Stimulated activated CD4-positive, alpha-beta T cell treated with anti-CD3 and anti-CD28 coated beads, TNF-alpha, amount 100 ng/mL, for 4 hours (primary cell): ENCODE measurements around the gene CNTNAP2.

Experiments
- DNase-seq, 3 experiments: peaks; one replicate each; pipeline ENCODE4 v3.0.0-alpha.2; 2020; ENCODE audit warnings: low read depth in 3 of 3

CNTNAP2 gene

GRCh38 chr7:147394329-147394728, 1277.7 kb downstream of the CNTNAP2 start:
- no peak for DNase-seq

- no peak for DNase-seq
Measured at GRCh38 chr7:147400221-147400689, 1283.7 kb downstream of the CNTNAP2 start.

- DNase-seq, result no peak
Measured at GRCh38 chr7:147400925-147401324, 1284.3 kb downstream of the CNTNAP2 start.

DNA sequence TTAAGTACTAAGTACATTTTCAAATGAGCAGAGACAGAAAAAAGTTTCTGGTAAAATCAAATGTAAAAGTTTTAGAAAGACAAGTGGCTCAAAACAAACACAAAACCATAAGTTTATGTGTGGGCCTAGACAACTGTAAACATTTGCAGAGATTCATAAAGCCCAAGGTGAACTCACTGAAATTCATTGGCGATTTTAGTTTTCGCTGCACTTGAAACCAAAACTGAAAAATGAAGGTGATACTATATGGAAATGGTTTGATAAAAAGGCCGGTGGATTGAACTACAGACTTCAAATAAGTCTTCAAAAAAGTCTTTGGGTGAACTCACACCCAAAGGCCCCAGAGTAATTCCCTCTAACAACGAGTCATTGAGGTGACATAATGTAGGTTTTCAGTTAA, 1289.0 kb downstream of the CNTNAP2 start:
- DNase-seq, result no peak

DNA sequence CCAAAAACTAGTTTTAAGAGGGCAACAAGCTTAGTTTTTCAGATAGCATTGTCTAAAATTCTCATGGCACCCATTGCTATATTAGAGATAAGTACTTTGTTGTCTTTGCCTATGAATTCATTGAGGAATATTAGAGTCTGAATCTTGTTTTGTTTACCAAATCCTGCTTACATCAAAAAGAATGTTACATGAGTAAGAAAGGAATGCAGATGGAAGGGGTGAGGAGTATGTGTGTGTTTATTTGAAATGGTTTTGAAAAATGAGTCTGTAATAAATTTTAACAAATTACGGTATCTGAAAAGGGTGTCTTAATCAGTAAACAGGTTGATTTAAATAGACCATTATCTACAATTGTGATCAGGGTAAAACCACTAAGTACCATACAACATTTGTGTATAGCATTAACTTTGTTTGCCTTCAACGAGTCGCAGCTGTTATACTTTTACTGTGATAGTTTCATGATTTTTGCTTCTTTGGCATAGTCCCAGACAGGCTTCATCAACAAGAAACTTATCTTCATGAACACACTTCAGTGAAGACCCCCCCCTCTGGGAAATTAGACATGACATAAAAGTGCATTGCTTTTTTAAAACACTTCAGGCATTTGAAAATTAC, 1290.0 kb downstream of the CNTNAP2 start:
- DNase-seq, result no peak

- no peak for DNase-seq
Measured at GRCh38 chr7:147411096-147411495, 1294.5 kb downstream of the CNTNAP2 start.

DNA sequence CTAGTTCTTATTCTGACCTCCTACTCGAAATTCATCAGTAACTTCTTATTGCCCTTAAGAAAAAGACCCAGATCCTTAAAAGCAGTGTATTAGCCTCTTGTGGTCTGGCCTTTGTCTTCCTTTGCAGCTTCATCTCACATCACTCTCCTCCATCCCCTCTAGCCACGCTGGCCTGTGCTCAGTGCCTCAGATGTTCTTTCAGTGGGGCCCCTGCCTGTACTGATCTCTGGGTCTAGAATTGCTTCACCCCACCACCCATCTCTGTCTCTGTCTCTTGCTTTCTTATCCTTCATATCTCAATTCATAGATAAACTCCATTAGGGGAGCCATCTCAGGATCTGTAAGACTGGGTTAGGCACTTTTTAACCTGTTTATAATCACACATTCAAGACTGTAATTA, 1295.5 kb downstream of the CNTNAP2 start:
- no peak for DNase-seq

- DNase-seq, result no peak
Measured at GRCh38 chr7:147412782-147413556, 1296.4 kb downstream of the CNTNAP2 start.

DNA sequence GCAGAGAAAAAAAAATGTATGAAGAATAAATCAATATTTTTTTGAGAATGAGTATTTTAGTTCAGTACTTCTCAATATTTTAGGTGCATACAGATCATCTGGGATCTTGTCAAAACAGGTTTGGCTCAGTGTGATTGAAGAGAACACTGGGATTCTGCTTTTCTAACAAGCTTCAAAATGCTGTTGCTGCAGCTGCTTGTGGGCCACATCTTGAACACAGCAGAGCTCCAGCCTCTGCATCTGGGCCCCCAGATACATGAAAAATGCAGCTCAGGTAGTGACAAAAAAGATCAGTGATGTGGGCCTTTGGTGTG, 1296.9 kb downstream of the CNTNAP2 start:
- no peak for DNase-seq

DNA sequence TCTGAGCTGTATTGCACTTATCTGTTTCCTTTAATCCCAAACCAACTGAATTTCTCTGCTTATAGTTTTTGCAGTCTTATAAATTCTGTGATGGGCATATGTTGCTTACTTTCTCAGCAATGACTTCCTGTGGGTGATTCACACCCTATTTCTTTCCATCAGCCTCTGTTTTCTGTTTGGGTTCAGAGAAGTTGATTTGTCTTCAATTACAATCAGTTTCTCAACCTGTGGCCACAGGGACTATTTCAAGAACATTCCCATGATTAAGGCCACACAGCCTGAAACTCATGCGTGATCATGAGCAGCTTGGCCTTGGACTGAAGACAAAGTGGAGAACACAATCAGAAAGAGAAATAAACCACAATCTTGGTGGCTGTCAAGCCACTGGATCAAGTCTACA, 1299.4 kb downstream of the CNTNAP2 start:
- no peak for DNase-seq

GRCh38 chr7:147418966-147419365, 1302.4 kb downstream of the CNTNAP2 start:
- no peak for DNase-seq

DNA sequence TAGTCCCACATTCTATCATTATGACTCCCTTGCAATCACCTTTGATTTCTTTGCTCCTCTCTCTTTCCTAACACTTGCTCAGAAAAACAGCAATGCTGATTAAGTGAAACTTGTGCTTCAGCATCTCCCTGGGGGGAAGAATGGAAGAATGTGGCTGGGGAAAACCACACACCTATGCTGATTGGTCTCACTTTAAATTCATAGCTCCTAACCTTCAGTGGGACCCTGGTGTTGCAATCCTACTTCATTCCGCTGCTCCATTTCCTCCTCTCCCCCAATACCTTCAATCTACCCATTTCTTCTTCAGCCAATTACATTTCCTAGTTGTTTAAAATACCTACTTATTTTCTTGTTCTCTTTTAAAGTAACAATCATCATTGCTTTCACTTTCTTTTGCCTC, 1307.3 kb downstream of the CNTNAP2 start:
- no peak for DNase-seq

DNA sequence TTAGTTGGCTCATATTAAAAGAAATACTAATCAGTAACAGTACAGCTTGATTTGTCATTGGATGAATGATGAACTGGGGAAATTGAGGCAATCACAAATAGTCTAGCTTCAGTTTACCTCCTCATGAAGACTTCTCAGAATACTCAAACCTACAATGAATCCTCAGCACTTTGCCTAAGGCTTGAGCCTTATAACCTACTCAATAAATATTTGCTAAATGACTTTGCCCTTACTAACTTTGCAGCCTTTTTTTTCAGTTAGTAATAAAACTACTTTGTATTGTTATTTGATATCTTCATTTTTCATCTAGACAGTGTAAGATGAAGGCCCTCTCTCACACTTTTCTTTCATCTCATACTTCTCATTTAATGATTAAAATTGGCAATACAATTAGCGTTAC, 1311.5 kb downstream of the CNTNAP2 start:
- no peak for DNase-seq

- DNase-seq, result no peak
Measured at GRCh38 chr7:147429961-147430360, 1313.4 kb downstream of the CNTNAP2 start.

GRCh38 chr7:147432079-147432478, 1315.5 kb downstream of the CNTNAP2 start:
- DNase-seq, result no peak

GRCh38 chr7:147432576-147432975, 1316.0 kb downstream of the CNTNAP2 start:
- DNase-seq, result no peak

GRCh38 chr7:147436718-147437117, 1320.1 kb downstream of the CNTNAP2 start:
- no peak for DNase-seq

- no peak for DNase-seq
Measured at GRCh38 chr7:147438216-147438615, 1321.6 kb downstream of the CNTNAP2 start.

- DNase-seq, result no peak
Measured at GRCh38 chr7:147443942-147444341, 1327.3 kb downstream of the CNTNAP2 start.

DNA sequence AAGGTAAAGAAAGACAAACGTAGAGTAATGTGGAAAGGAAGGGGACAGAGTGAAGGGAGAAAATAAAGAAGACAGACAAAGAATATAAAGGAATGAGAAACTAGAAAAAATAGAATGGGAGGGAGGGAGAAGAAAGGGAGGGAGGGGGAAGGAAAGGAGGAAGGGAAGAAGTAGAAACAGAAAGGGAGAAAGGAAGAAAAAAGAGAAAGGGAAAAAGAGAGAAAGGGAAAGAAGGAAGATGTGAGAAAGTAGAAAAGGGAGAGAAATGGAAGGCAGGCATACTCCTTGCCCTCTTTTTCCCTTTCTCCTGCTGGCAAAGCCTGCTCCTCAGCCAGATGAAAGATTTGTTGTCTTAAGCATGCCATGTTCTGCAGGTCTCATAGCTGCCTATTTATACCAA, 1336.2 kb downstream of the CNTNAP2 start:
- DNase-seq, result no peak

DNA sequence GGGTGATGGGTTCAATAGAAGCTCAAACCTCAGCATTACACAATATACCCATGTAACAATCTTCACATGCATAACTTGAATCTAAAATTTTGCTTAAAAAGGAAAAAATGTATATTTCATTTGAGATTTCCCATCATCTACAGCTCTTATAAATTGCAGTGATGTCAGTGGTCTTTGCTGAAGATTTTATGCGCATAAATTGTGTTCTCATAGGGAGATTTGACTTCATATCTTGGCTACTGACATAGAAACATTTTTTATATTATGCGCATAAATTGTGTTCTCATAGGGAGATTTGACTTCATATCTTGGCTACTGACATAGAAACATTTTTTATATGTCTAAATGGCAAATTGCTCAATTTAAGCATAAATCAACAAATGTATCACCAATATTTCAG, 1348.6 kb downstream of the CNTNAP2 start:
- no peak for DNase-seq

DNA sequence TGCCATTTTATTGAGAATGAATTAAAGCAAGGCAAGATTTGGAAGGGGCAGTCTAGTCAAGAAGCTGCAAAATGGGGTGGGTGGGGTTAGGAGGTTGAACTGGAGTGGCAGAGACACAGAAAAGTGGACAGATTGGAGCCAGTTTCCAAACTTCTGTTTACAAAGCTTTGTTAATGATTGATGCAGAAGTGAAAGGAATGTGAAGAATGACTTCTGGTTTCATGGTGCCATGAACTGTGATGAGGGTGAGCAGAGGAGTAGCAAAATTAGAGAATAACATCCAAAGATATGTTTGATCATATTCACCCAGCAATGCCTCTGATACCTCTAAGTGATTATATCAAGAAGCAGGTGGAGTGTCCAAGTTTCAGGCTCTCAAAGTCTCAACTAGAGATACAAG, 1356.0 kb downstream of the CNTNAP2 start:
- no peak for DNase-seq

GRCh38 chr7:147474862-147475261, 1358.3 kb downstream of the CNTNAP2 start:
- DNase-seq, result no peak

DNA sequence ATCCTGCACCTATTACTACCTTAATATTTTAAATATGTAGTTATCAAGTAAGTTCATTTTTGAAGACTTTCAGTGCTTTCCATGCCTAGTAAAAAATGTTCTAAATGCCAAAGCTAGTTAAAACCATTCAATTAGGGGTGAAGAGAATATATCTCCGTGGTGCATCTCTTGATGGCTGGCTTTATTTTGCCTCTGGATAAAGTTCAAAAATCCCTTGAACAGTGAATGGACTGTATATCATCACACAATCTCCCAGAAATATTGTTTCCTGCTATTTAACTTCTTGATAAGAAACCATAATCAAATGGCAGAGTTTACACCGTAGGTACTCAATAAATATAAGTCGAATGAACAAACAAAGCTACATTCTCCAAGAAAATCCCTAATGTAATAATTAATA, 1360.9 kb downstream of the CNTNAP2 start:
- no peak for DNase-seq
